G401 (cell line): ENCODE measurements around the gene TRIP4. TPM values are rescaled to one million over a fixed set of nuclear protein-coding genes. Genes with fewer than 3 reads are reported as not detected.
"Not testable (repeated sequence)": the region's sequence is repeated elsewhere in the genome, so short reads cannot be mapped to it uniquely, and the experiment has no call there.

Source experiments
- DNase-seq: peaks from one replicate; pipeline ENCODE4 v3.0.0-alpha.2; 2015; ENCODE audit warnings: low spot score
- in situ Hi-C: cut with HindIII; loops from 2 replicates; pipeline ENCODE4 v1.10.0; 2016; ENCODE audit warnings: low sequenced_read_pairs, mixed read lengths
- total RNA-seq: library from RNA; depleted of rRNA; stranded (reverse); fragments of >200 nt; shearing (Covaris generic); gene quantifications from 2 replicates; pipeline ENCODE4 v1.2.3, GENCODE V29; 2014

TRIP4 gene
- total RNA-seq, 1 experiment from 2014 or later = 25.7 TPM

- in situ Hi-C loops = no loop called here
- peak; percentile 57 for DNase-seq
Observed at GRCh38 chr15:64379216-64379960, 8.2 kb upstream of the TRIP4 start.

- DNase-seq, in situ Hi-C loops: not testable (repeated sequence)
Observed at GRCh38 chr15:64380130-64380870, 7.3 kb upstream of the TRIP4 start.

- DNase-seq = peak; percentile 94
- in situ Hi-C loops = no loop called here
Observed at GRCh38 chr15:64381000-64381751, 6.5 kb upstream of the TRIP4 start, which contains the start of gene PCLAF. PCLAF (minus strand) TSS chr15:64381441; CDS start chr15:64381371, 70 bp downstream.

GRCh38 chr15:64383760-64384159, 3.9 kb upstream of the TRIP4 start:
- DNase-seq = no peak
- in situ Hi-C loops = no loop called here

DNA sequence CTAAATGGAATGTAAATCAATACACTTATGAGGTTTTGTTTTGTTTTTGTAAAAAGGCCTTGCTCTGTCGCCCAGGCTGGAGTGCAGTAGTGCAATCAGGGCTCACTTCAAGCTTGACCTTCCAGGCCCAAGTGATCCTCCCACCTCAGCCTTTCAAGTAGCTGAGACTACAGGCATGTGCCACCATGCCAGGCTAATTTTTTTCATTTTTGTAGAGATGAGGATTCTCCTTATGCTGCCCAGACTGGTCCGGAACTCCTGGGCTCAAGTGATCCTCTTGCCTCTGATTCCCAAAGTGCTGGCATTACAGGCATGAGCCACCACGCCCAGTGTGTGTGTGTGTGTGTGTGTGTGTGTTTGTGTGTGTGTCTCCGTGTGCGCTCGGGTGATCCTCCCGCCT, 1.3 kb upstream of the TRIP4 start:
- DNase-seq = no peak
- in situ Hi-C loops = no loop called here

GRCh38 chr15:64389036-64389435, 1.4 kb downstream of the TRIP4 start:
- in situ Hi-C loops = no loop called here
- no peak for DNase-seq

DNA sequence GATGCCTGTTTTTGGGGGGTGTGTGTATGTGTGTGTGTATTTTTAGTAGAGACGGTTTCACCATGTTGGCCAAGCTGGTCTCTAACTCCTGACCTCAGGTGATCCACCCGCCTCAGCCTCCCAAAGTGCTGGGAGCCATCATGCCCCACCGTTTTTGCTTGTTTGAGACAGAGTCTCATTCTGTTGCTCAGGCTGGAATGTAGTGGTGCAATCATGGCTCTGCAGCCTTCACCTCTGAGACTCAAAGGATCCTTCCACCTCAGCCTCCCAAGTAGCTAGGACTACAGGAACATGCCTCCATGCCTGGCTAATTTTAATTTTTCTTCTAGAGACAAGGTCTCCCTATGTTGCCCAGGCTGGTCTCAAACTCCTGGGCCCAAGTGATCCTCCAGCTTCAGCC, 4.8 kb downstream of the TRIP4 start:
- in situ Hi-C loops, DNase-seq: not testable (repeated sequence)

- in situ Hi-C loops = no loop called here
- DNase-seq = no peak
Observed at GRCh38 chr15:64396789-64397188, 9.2 kb downstream of the TRIP4 start.

DNA sequence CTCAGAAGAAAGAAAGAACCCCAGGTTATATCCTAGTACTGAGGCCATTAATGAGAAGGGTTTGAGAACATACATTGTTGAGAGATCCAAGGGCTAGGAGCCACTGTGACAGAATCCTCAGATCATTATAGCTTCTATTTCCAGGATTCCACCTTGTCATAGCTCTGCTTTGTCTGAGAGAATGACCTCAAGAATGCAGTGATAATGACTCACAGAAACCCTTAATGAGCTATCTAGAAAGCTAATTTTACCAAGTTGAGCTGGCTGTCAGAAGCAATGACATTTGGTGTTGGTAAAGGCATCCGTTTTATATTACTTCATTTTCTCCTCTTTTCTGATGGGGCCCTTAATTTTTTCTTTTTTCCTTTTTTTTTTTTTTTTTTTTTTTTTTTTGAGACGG, 10.9 kb downstream of the TRIP4 start:
- no peak for DNase-seq
- in situ Hi-C loops = no loop called here

- no peak for DNase-seq
- in situ Hi-C loops = no loop called here
Observed at GRCh38 chr15:64400583-64400982, 12.9 kb downstream of the TRIP4 start.

- in situ Hi-C loops = no loop called here
- DNase-seq = no peak
Observed at GRCh38 chr15:64412216-64412615, 24.6 kb downstream of the TRIP4 start.

- in situ Hi-C loops = no loop called here
- DNase-seq = no peak
Observed at GRCh38 chr15:64422697-64423096, 35.1 kb downstream of the TRIP4 start.

- DNase-seq = no peak
- in situ Hi-C loops = no loop called here
Observed at GRCh38 chr15:64423970-64424369, 36.3 kb downstream of the TRIP4 start.

DNA sequence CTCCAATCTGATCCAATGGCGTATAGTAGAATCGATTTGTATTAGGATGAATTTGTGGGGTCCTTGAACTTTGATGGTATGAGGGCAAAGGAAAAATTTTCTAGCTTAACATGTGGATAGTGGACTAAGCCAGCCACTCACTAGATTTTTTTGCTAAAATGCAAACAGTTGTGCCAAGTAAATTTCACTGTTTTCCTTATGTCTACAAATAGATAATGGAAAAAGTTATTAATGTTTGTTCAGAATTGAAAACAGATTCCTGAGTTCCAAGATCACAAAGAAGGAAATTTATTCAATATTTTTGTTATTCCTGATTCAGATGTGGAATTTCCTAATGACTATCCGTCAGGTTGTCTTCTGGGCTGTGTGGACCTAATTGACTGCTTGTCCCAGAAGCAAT, 37.6 kb downstream of the TRIP4 start:
- no peak for DNase-seq
- in situ Hi-C loops = no loop called here

DNA sequence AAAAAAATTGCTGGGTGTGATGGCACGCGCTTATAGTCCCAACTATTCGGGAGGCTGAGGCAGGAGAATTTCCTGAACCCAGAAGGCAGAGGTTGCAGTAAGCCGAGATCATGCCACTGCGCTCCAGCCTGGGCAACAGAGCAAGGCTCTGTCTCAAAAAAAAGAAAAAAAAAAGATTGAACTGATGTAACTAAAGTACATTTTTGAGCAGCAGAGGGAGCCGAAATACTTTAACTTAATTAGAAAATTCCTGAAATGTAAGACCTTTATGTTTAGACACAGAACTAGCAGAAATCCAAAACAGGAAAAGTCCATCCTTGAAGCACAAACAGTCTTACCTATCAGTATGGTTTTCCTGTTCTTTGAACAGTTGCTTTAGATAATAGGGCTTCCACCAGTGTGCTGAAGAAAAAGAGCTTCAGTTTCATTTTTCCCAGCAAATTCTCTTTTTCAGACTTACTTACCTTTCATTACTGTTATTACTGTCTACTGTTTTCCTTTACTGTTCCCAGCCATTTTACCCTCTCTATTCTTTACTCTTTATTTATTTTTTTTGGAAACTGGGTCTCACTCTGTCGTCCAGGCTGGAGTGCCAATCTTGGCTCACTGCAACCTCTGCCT, 39.3 kb downstream of the TRIP4 start:
- in situ Hi-C loops = no loop called here
- peak; percentile 37 for DNase-seq

- DNase-seq = no peak
- in situ Hi-C loops = no loop called here
Observed at GRCh38 chr15:64429448-64429847, 41.8 kb downstream of the TRIP4 start.

GRCh38 chr15:64430000-64430735, 42.5 kb downstream of the TRIP4 start:
- peak; percentile 45 for DNase-seq
- in situ Hi-C loops = loop anchor here (10.0 kb wide), 1 partner anchor 235 kb away; no protein-coding TSS in a partner anchor

GRCh38 chr15:64437982-64438381, 50.3 kb downstream of the TRIP4 start:
- DNase-seq = no peak

More at GRCh38 chr15:64437982-64438381, 50.3 kb downstream of the TRIP4 start:
- in situ Hi-C loops = loop anchor here (10.0 kb wide), 1 partner anchor 227 kb away; no protein-coding TSS in a partner anchor
